OCI-LY7 (cell line): ENCODE data around the gene P3H3.

Experiments
- EZH2phosphoT487 ChIP-seq: fragments of 200-600 bp; sonication (generic); IDR thresholded peaks from 2 replicates; pipeline ENCODE4 v1.6.1; 2018; ENCODE audit warnings: low read depth, borderline replicate concordance, mild to moderate bottlenecking, mixed run types, antibody characterized with exemption, low read length, moderate library complexity, mixed read lengths
- TF ChIP-seq, protein P1 (sequence below): fragments of 200-600 bp; sonication (generic); conservative IDR thresholded peaks from 2 replicates; pipeline ENCODE4 v1.5.1; 2014; ENCODE audit warnings: mild to moderate bottlenecking, antibody characterized with exemption, low read length, moderate library complexity, mixed read lengths

DNA sequence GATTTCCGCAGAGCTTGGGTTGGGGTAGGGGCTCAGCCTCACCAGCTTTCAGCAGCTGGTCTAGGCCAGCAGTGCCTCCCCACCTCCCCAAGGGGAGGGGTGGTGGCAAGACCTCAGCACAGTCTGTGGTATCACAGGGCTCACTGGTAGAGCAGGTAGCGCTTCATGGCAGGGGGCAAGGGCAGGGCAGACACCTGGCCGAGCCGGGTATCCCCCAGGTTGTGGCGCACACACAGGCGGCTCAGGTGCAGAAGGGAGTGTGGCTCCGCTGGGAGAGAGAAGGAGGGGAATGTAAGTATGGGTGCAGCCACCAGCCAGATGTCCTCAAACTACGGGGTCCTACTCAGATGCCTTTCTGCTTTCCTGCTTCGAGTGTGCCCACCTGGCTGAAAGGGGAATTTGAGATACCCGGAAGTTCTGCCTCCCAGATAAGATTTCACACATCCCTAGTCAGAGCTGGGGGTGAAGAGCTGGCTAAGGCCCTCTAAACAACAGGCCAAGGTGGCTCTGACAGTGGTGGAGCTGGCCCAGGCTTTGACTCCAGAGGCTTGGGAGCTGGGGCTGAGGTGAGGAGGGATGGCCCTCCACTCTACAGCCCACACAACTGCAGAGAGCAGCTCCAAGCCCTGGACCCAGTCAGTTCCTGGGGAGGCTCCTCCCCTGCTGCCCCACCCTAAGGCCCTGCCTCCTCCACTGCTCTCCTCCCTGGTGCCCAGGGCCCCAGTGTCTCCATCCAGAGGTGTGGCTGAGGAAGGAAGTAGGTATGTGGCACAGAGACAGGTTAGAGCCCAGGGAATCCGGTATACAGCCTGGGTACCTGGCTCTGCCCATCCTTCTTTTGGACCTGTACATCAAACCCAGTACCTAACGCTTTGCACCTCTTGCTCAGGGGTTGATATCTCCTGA, 43.1 kb downstream of the P3H3 start:
- TF ChIP-seq, protein P1, sequence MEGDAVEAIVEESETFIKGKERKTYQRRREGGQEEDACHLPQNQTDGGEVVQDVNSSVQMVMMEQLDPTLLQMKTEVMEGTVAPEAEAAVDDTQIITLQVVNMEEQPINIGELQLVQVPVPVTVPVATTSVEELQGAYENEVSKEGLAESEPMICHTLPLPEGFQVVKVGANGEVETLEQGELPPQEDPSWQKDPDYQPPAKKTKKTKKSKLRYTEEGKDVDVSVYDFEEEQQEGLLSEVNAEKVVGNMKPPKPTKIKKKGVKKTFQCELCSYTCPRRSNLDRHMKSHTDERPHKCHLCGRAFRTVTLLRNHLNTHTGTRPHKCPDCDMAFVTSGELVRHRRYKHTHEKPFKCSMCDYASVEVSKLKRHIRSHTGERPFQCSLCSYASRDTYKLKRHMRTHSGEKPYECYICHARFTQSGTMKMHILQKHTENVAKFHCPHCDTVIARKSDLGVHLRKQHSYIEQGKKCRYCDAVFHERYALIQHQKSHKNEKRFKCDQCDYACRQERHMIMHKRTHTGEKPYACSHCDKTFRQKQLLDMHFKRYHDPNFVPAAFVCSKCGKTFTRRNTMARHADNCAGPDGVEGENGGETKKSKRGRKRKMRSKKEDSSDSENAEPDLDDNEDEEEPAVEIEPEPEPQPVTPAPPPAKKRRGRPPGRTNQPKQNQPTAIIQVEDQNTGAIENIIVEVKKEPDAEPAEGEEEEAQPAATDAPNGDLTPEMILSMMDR: no peak
- TF ChIP-seq EZH2phosphoT487: no peak
